A204.1 (cell line): ENCODE measurements around the gene FSTL4.
"Not testable (repeated sequence)": the region's sequence is repeated elsewhere in the genome, so short reads cannot be mapped to it uniquely, and the experiment has no call there.

ENCODE experiments used
- FAIRE-seq: peaks from 2 replicates; lab custom pipeline; 2012; peaks lifted over from hg19 to GRCh38; lab: Jason Lieb, UNC

The FSTL4 gene

DNA sequence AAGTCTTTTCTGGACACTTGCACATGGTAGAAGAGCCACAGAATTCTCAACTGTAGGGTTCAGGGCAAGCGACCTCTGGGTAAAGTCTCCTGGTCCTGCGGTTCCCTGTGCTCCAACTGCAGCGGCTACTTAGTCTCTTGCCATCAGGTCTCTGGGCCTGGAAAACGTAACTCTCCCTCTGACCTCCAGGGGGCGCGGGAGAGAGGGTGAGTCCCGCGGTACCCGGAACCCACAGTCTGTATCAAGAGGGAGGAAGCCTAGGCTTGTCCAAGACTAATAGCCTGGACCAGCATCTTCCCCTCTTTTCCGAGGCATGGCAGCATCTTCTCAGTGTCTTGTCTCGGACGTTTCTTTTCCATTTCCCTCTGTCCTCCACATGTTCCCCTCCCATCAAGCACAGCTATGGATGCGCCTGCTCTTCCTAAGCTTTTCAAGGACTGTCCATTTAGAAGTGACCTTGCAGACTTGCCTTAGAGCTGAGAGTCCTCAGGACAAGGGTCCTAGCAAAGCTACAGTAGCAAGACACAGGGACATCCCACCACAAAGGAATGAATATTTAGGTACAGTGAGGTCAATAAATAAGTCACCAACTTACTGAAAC is 59.3 kb downstream of the FSTL4 start:
- no peak for FAIRE-seq

- no peak for FAIRE-seq
These were observed 65.8 kb downstream of the FSTL4 start for GRCh38 chr5:133546500-133546899.

DNA sequence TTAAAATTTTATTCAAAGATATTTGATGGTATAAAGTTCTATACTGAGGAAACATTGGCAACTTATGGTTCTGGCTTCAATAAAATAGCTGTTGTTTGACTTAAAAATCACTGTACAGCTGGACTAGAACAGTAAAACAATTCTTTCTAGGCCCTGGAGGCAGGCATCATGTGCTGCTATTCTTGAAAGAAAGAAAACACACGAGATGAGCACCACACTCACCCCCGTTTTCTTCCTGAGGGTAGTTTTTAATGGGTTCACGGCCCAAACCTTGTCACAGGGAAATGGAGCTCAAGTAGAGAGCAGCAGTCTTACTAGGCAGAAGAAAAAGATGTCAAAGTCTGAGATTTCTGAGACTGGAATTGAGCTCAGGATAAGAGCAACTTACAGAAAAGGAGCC is 68.0 kb downstream of the FSTL4 start:
- no peak for FAIRE-seq

GRCh38 chr5:133539818-133540217 is 72.5 kb downstream of the FSTL4 start:
- no peak for FAIRE-seq

DNA sequence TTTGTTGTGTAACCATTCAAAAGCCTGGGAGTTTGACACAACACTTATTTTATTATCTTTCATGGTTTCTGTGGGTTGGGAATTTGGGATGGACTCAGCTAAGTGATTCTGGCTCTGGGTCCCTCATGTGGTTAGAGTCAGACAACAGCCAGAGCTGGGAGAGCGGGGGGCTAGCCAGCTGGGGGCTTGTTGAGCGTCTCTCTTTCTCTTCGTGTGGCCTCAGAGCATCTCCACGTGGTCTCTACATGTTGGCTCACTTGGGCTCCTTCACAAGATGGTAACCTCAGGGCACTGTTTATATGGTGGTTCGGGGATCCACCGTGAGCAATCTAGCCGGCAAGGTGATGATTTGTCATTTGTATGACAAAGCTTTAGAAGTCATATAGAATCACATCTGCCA is 73.6 kb downstream of the FSTL4 start:
- no peak for FAIRE-seq

- not testable (repeated sequence) for FAIRE-seq
These were observed 77.0 kb downstream of the FSTL4 start for GRCh38 chr5:133535241-133535929.

DNA sequence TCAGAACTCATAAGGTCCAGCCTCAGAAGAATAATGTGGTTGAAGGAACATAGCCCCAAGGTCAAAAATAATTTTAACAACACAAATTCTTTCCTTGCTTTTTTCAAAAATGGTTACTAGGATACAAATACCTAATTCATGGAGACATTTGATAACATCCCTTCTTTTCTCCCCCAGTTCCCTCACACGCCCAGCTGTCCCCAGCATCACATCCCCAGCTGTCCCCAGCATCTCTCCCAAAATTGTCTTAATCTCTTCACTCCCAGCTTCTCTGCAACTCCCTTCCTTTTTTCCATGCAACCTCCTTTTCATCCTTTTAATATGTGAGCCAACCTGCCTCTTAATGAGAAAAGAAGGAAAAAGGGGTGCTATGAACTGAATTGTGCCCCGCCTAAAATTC is 77.8 kb downstream of the FSTL4 start:
- FAIRE-seq: no peak

GRCh38 chr5:133533541-133533940 is 78.8 kb downstream of the FSTL4 start:
- no peak for FAIRE-seq

DNA sequence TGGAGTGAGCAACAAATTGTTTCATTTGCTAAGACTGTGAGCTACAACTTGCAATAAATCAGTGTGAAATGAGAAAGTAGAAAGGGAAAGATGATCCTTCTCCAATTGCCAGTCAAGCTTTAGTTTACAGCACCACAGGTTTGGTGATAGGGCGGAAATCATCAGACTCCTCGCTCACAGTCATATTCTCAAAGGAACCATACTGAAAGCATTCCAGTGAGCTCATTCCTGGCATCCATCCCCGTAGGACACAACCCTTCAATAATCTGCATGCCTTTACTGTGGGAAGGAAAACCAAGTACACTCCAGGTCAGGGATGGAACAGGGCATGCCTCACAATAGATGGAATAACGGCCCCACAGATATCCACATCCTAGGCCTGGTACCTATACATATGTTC is 80.7 kb downstream of the FSTL4 start:
- no peak for FAIRE-seq

DNA sequence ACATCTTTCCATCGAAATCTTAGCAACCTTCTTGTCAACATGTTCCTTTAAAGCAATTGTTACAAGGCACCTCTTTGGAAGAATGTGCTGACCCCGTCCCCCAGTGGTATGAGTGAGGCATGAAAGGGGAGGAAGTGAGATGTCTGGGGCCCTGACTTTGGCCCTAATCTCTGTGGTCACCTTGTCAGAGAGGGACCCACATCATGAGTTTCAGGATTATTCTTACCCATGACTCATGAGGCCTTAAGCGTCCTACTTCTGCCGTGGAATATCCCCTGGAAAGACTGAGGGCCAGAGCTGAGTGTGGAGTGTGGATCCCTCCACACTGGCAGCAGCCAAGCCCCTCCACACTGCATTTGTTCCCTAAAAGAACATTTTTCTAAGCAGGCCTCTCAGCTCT is 81.2 kb downstream of the FSTL4 start:
- FAIRE-seq: no peak

DNA sequence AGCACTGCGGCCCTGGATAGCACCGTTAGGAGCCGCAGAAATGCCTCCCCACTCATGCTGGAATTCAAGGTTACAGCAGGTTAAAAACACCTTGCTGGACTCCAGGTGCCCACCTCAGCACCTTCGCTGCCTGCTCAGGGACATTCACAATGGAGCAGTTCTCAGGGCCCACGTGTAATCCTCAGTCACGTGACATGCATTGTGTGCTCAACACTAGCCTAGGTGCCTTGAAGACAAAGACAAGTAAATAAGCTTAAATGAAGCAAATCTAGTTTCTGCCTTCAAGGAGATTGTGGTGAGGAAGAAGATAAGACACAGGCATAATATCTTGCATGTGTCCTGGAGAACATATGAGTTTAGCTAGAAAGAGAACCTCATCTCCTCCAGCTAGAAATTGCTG is 82.1 kb downstream of the FSTL4 start:
- FAIRE-seq: no peak

DNA sequence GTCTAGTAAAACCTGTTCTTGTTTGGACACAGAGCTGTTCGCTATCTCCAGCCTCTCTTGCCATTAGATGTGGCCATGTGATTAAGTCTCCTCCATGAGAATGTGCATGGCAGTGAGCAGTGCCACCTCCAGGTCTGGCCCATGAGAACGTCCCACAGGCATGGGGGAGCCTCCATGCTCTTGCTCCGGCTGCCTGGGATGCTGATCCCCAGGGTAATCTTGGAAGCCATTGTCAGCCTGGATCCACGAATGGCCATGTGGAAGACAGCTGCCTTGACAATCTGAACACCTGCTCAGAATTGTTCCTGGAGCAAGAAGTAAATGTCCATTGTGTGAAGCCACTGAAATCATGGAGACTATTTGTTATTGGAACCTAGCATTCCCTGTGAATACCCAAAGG is 83.5 kb downstream of the FSTL4 start:
- no peak for FAIRE-seq

DNA sequence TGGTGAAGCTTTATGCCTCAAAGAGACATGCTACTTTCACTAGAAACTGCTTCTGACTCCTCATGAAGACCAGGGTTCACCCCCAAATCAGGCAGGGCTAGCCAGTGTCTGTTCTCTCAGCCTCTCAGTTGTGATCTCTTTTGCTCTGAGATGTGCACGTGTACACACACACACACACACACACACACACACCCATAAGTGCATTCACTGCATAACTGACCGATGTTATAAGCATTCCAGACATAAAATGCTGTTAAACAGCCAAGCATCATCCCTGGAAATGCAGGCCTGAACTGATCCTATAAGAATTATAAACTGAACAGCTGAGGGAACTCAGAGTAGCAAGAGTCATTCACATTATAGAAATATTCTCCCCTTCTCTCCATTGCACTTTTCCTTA is 85.0 kb downstream of the FSTL4 start:
- no peak for FAIRE-seq

GRCh38 chr5:133526368-133526767 is 86.0 kb downstream of the FSTL4 start:
- FAIRE-seq: no peak

DNA sequence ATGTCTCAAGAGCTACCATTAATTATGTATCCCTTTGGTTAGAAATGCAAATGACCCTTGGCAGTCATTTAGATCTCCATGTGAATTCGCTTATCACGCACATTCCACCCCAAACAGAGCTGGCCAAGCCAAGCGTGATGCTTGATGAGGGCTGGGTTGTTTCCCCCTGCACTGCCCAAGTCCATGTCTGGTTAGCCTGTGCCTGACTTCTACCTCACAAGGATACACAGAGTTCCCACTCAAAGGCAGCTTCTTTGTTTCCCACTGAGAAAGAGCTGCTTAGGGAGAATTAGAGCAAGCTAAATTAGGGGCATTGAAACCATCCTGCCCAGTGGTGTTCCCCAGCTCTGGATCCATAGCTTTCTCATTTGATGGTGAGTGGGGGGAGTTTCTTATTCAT is 87.2 kb downstream of the FSTL4 start:
- FAIRE-seq: no peak

DNA sequence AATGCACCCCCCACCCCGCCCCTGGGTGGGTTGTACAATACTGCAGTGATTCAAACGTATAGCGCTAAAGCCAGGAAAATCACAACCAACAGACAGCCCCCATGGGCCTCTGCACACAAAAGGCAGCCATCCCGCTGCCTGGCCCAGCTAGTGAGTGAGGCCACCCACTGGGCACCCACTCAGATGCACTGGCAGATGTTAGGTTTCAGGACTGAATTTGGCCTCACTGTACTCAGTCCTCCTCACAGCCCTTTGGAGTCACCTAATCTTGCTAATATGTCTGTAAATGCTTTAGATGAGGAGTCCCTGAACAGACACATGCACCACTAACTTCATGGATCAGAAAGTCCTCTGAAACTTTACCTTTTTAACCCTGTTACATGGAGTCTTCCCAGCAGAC is 87.7 kb downstream of the FSTL4 start:
- FAIRE-seq: no peak

DNA sequence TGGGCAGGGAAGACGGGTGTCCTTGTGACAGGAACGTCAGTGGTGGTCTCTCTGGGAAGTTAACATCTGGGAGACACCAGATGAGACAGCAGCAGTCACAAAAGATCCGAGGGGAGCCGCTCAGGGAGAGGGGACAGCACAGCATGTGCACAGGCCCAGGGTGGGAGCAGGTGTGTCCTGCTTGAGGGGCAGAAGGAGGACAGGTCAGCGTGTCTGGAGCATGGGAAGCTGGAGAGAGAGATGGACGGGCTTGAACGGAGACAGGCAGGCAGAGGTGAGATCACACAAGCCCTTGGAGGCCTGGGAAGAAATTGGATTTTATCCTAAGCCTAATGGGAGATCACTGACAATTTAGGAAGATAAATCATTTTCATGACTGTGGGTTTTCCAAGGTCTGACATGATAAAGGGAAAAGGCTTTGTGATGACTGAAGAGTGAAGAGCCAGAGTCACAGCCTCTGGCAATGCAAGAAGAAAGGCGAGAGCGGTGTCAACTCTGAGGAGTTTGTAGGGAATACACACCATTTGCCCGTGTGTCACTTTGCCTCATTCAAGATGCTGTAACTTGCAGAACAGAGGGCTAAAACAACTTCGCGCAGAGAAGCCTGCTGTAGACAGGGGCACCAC is 88.3 kb downstream of the FSTL4 start:
- no peak for FAIRE-seq

GRCh38 chr5:133523013-133523658 is 89.2 kb downstream of the FSTL4 start:
- no peak for FAIRE-seq

- no peak for FAIRE-seq
These were observed 90.5 kb downstream of the FSTL4 start for GRCh38 chr5:133521801-133522200.

DNA sequence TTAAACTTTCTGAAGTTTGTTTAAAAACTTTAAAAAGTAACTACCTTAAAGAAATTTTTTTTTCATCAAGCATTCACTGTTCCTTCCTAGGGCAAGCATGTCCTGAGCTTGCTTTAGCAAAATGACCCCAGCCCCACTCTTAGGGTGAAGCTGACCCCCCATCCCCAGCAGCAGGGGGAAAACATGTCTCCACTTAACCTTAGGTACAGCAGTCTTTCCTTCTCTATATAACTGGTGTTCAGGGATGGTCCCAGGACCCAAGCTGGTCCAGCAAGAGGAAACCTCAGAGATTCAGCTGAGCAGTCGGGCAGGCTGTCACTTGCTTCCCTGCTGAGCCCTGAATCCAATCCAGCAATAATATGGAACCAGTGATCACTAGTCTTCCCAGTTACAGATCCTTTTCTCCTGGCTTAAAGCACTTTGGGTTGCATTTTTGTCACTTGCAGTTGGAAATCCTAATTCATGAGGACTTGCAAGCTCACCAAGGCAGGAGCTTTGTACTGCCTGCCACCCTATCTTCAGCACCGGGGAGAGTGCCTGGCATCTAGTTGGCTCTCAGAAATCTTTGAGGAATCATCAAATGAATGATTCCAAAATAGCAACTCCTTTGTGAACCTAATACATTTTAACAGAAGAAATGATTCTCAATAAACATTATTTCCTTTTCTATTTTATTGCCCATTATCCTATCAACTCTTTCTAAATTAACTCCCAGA is 91.2 kb downstream of the FSTL4 start:
- no peak for FAIRE-seq

- FAIRE-seq: no peak
These were observed 92.3 kb downstream of the FSTL4 start for GRCh38 chr5:133520062-133520461.

- FAIRE-seq: no peak
These were observed 93.2 kb downstream of the FSTL4 start for GRCh38 chr5:133519191-133519590.

GRCh38 chr5:133514456-133514855 is 97.9 kb downstream of the FSTL4 start:
- FAIRE-seq: no peak
